ENCODE data around the gene SLIT3.
"Not testable (repeated sequence)": the region's sequence is repeated elsewhere in the genome, so short reads cannot be mapped to it uniquely, and the experiment has no call there.

Gene SLIT3

DNA sequence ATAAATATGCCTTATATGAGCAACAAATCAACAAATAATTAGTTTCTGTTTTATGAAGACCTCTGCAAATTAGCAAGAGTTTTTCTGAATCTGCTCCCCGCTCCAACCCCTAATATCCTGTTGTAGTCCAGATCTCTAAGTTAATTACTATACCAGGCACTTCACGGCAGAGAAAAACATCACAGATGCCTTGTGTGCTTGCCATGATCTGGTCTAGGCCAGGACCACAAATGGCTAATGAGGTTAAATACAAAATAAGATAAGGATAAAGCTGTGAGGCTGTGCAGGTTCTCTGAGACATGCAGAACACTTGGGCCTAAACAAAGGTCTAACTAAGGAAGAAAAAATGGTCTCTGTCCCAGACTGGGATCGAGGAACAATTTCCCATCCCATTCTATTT is 150.8 kb downstream of the SLIT3 start:
- no peak overlapping the region for H3K4me3 ChIP-seq (ENCODE audit: low read depth, low read length)
- TF ChIP-seq, protein P1, sequence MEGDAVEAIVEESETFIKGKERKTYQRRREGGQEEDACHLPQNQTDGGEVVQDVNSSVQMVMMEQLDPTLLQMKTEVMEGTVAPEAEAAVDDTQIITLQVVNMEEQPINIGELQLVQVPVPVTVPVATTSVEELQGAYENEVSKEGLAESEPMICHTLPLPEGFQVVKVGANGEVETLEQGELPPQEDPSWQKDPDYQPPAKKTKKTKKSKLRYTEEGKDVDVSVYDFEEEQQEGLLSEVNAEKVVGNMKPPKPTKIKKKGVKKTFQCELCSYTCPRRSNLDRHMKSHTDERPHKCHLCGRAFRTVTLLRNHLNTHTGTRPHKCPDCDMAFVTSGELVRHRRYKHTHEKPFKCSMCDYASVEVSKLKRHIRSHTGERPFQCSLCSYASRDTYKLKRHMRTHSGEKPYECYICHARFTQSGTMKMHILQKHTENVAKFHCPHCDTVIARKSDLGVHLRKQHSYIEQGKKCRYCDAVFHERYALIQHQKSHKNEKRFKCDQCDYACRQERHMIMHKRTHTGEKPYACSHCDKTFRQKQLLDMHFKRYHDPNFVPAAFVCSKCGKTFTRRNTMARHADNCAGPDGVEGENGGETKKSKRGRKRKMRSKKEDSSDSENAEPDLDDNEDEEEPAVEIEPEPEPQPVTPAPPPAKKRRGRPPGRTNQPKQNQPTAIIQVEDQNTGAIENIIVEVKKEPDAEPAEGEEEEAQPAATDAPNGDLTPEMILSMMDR (IDR thresholded peaks at IDR 0.05; ENCODE audit: low read depth, low read length): no peak

- TF ChIP-seq, protein P1 (IDR thresholded peaks at IDR 0.05; ENCODE audit: low read depth, low read length): no peak
- no peak overlapping the region for H3K4me3 ChIP-seq (ENCODE audit: low read depth, low read length)
Measured at GRCh38 chr5:169149317-169149716, 151.6 kb downstream of the SLIT3 start.

GRCh38 chr5:169148138-169148740 is 152.7 kb downstream of the SLIT3 start:
- no peak overlapping the region for H3K4me3 ChIP-seq (ENCODE audit: low read depth, low read length)
- TF ChIP-seq, protein P1 (IDR thresholded peaks at IDR 0.05; ENCODE audit: low read depth, low read length): no peak

GRCh38 chr5:169147534-169147933 is 153.4 kb downstream of the SLIT3 start:
- H3K4me3 ChIP-seq (ENCODE audit: low read depth, low read length): no peak overlapping the region
- TF ChIP-seq, protein P1 (IDR thresholded peaks at IDR 0.05; ENCODE audit: low read depth, low read length): no peak

- no peak overlapping the region for H3K4me3 ChIP-seq (ENCODE audit: low read depth, low read length)
- TF ChIP-seq, protein P1 (IDR thresholded peaks at IDR 0.05; ENCODE audit: low read depth, low read length): no peak
Measured at GRCh38 chr5:169146158-169146557, 154.8 kb downstream of the SLIT3 start.

GRCh38 chr5:169142264-169142970 is 158.5 kb downstream of the SLIT3 start:
- H3K4me3 ChIP-seq (ENCODE audit: low read depth, low read length): no peak overlapping the region
- TF ChIP-seq, protein P1 (IDR thresholded peaks at IDR 0.05; ENCODE audit: low read depth, low read length): no peak

DNA sequence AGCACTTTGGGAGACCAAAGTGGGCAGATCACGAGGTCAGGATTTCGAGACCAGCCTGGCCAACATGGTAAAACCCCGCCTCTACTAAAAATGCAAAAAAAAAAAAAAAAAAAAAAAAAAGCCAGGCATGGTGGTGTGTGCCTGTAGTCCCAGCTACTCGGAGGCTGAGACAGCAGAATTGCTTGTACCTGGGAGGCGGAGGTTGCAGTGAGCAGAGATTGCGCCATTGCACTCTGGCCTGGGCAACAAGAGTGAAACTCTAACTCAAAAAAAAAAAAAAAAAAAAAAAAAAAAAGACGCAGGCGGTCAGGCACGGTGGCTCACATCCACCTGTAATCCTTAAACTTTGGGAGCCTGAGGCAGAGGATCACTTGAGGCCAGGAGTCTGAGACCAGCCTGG is 160.7 kb downstream of the SLIT3 start:
- H3K4me3 ChIP-seq (ENCODE audit: low read depth, low read length): not testable (repeated sequence)

All from WI38 (cell line).